Measurements from ENCODE around the gene BAZ2A.

DNA sequence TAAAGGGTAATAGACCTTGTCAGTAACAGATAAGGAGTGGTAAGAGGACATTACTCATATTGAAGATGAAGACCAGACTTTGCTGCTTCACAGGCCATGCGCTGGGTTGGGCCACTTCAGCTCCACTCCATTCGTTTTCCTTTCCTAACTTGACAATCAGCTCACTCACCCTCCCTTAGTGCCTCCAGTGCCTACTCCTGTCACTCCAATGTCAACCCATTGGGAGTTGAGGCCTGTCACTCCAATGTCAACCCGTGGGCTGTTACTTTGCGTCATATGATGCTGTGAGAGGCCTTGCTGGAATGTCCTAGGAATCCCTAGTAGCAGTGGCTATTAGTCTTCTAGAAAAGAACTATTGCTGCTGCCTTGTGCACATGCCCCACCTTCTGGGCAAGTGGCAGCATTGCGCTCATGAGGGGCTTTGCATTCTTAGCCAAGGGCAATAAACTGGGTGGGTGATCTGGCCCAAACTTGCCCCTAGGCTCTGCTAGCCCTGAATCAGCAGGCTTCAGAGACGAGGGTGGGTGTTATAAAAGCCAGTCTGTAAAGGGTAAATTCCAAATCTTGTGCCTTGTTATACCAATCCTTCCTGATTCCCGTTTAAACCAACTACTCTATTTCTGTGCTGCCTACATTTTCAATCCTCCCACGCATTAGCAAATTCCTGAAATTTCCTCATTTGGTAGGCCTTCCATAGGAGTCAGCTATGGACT, 36.1 kb downstream of the BAZ2A start:
- TF ChIP-seq, protein P1, sequence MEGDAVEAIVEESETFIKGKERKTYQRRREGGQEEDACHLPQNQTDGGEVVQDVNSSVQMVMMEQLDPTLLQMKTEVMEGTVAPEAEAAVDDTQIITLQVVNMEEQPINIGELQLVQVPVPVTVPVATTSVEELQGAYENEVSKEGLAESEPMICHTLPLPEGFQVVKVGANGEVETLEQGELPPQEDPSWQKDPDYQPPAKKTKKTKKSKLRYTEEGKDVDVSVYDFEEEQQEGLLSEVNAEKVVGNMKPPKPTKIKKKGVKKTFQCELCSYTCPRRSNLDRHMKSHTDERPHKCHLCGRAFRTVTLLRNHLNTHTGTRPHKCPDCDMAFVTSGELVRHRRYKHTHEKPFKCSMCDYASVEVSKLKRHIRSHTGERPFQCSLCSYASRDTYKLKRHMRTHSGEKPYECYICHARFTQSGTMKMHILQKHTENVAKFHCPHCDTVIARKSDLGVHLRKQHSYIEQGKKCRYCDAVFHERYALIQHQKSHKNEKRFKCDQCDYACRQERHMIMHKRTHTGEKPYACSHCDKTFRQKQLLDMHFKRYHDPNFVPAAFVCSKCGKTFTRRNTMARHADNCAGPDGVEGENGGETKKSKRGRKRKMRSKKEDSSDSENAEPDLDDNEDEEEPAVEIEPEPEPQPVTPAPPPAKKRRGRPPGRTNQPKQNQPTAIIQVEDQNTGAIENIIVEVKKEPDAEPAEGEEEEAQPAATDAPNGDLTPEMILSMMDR (IDR thresholded peaks at IDR 0.05): peak; percentile 56 to 73
- TF ChIP-seq POLR2AphosphoS5 (IDR thresholded peaks at IDR 0.05): peak in 1 of 3 donors; percentile 8
